Fibroblast of the aortic adventitia (primary cell): Measurements from ENCODE around the gene CNPY3. TPM values are rescaled to one million over a fixed set of nuclear protein-coding genes. Genes with fewer than 3 reads are reported as not detected.
"Not testable (repeated sequence)": the region's sequence is repeated elsewhere in the genome, so short reads cannot be mapped to it uniquely, and the experiment has no call there.

Experiments
- DNase-seq: peaks from one replicate; pipeline ENCODE4 v3.0.0-alpha.2; 2010; ENCODE audit warnings: low read depth
- H3K4me3 ChIP-seq: 2 replicates; pipeline ENCODE4 v1.5.1; 2011; ENCODE audit warnings: low read depth, mild to moderate bottlenecking, control low read depth, low read length, moderate library complexity
- total RNA-seq: library from RNA; depleted of rRNA; stranded (reverse); fragments of >200 nt; gene quantifications from 2 replicates; pipeline ENCODE4 v1.2.3, GENCODE V29; 2012; ENCODE audit warnings: low replicate concordance
- TF ChIP-seq, protein P1 (sequence below): IDR thresholded peaks from 2 replicates; pipeline ENCODE4 v1.5.1; 2011; ENCODE audit warnings: mild to moderate bottlenecking, low read length, control low read depth, inconsistent platforms; ENCODE audit not compliant: insufficient read depth

CNPY3 gene
- total RNA-seq, 1 donor: 23.2 TPM

DNA sequence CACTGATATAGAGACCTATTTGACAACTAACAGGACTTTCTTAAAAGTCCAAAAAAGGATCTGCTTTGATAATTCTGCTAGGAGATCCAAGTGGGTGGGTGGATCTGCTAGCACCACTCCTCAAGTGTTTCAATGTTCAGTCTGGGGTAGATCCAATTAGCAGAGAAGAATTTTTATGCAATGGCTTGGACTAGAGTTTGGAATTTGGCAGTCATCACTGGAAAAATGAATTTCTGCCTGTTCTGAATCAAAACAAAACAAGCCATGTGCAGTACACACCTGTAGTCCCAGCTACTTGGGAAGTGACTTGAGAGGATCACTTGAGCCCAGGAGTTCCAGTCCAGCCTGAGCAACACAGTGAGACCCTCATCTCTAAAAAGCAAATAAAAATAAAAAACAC lies 18.7 kb downstream of the CNPY3 start:
- no peak overlapping the region for H3K4me3 ChIP-seq
- DNase-seq: peak; percentile 25
- TF ChIP-seq, protein P1, sequence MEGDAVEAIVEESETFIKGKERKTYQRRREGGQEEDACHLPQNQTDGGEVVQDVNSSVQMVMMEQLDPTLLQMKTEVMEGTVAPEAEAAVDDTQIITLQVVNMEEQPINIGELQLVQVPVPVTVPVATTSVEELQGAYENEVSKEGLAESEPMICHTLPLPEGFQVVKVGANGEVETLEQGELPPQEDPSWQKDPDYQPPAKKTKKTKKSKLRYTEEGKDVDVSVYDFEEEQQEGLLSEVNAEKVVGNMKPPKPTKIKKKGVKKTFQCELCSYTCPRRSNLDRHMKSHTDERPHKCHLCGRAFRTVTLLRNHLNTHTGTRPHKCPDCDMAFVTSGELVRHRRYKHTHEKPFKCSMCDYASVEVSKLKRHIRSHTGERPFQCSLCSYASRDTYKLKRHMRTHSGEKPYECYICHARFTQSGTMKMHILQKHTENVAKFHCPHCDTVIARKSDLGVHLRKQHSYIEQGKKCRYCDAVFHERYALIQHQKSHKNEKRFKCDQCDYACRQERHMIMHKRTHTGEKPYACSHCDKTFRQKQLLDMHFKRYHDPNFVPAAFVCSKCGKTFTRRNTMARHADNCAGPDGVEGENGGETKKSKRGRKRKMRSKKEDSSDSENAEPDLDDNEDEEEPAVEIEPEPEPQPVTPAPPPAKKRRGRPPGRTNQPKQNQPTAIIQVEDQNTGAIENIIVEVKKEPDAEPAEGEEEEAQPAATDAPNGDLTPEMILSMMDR: no peak

DNA sequence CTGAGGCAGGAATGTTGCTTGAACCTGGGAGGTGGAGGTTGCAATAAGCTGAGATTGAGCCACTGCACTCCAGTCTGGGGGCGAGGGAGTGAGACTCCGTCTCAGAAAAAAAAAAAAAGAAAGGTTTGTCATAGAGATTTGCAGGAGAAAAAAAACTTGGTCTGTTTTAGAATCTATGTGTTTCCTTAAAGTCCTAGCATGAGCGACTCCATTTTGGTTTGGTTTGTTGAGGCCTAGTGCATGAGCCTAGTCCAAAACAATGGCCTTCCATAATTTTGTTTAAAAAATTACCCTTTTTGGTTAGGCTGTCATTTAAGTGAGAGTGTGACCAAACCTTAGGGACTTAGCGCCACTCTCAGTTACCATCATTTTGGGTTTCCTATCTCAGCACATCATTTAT lies 23.1 kb downstream of the CNPY3 start:
- no peak for DNase-seq
- no peak overlapping the region for H3K4me3 ChIP-seq
- TF ChIP-seq, protein P1: no peak

DNA sequence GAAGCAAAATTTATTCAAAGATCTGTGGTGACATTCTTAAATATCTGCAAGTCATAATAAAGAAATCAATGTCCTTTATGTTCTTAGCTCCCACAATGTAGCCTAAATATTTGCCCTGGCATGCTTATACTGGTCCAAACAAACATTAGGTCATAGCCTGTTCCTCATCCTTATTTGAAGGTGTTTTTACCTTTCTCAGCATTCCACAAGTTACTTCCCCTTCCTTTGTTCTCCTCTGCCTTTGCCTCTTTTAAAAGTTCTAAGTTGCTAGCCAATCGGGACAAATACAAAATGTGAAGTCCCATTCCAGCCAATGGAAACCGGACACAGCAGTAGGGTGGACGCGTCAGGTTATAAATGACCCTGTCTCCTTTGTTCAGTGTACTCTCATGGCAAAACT lies 25.1 kb downstream of the CNPY3 start:
- DNase-seq: not testable (repeated sequence)

DNA sequence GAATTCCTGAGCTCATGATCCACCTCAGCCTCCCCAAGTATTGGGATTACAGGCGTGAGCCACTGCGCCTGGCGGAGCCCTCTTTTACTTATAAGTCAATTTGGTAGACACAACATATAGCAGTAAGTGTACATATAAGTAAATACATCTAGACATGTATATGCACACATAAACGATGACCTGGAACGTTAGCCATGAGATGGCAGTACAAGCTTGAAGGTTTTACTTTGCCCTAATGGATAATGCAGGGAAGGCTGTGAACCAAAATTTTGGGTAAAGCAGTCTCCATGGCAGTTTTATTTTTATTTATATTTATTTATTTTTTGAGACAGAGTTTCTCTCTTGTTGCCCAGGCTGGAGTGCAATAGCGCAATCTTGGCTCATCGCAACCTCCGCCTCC lies 28.8 kb downstream of the CNPY3 start:
- no peak overlapping the region for H3K4me3 ChIP-seq
- TF ChIP-seq, protein P1: no peak
- no peak for DNase-seq

More for the DNA sequence above, 25.1 kb downstream of the CNPY3 start:
- not testable (repeated sequence) for H3K4me3 ChIP-seq

DNA sequence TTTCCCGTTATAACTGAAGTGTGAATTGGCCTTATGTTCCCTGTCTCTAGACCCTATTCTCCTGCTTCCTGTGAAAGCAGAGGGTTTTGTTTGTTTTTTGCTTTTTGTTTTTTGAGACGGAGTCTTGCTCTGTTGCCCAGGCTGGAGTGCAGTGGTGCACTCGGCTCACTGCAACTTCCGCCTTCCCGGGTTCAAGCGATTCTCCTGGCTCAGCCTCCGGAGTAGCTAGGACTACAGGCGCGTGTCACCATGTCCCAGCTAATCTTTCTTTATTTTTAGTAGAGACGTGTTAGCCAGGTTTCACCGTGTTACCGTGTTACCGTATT lies 30.6 kb downstream of the CNPY3 start:
- peak overlapping the region; percentile 55 for H3K4me3 ChIP-seq
- no peak for DNase-seq
- TF ChIP-seq, protein P1: no peak

DNA sequence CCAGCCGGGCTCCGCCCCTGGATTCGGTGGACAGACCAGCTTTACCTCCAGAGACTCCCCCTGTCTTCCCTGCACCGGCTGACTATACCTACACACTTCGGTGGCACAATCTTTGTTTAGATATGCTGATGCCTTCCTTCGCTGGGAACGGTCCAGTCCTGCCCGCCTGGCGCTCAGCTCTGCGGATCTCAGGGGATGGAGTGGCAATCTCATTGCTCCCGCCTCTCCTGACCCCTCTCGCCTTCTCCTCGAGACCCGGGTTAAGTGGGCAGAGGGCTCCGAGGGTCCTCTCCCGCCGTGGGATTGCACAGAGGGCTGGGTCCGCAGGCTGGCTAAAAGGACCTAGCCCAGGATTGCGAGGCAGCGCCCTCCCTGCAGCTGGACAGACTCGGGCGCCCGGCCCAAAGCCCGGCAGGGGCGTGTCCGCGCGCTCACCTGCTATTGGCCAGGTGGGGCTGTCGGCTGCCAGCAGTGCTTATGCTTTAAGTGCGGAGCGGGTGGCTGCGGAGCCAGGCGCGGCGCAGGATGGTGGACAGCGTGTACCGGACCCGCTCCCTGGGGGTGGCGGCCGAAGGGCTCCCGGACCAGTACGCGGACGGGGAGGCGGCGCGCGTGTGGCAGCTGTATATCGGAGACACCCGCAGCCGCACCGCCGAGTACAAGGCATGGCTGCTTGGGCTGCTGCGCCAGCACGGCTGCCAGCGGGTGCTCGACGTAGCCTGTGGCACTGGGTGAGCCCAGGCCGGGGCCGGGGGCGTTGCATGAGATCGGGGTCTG lies 31.2 kb downstream of the CNPY3 start, which contains the start of gene GNMT:
Gene GNMT, plus strand, starts transcription at position 512 of the 777 bp plus-strand sequence. Its CDS starts 14 bp downstream, at position 526.
- TF ChIP-seq, protein P1: no peak
- peak within 1 kb of the TSS; percentile 55 for H3K4me3 ChIP-seq
- no peak for DNase-seq

DNA sequence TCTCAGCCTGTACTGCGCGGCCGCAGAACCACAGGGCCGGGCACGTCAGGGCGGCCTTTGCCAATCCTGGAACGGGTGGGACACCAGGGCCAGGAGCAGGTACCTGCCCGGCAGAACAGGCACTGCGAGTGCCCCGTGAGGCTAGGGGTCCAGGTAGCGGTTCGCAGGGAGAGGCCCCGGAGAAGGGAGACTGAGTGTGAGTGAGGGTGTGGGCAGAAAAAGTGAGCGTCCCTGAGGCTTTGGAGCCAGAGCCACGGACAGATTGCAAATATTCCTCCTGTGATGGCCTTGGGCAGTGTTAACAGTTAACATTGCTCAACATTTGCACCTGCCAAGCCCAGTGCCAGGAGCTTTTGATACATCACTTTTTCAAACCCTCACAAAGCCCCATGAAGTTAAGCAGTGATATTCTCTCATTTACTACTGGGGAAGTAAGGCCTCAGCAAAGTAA lies 31.8 kb downstream of the CNPY3 start:
- TF ChIP-seq, protein P1: no peak
- peak overlapping the region; percentile 55 for H3K4me3 ChIP-seq
- no peak for DNase-seq
